ENCODE measurements around the gene AHCYL1.
A peak's percentile ranks its signal among the peaks of the same experiment; 100 is the strongest.

AHCYL1 gene

GRCh38 chr1:110033421-110033820, 48.9 kb downstream of the AHCYL1 start:
- peaks cover 4% of the 10 kb centered on the region for H3K36me3 ChIP-seq (ENCODE audit: control insufficient read depth, insufficient read depth, low read length)
- DNase-seq (ENCODE audit: low read depth, low spot score) = no peak
- H3K27me3 ChIP-seq (ENCODE audit: control insufficient read depth, insufficient read depth, low read length) = no peaks in the 10 kb centered on the region
- no peak overlapping the region for H3K4me3 ChIP-seq (ENCODE audit: low read length)
- no peaks in the 10 kb centered on the region; the same call in 1 of the 2 replicates for H3K4me1 ChIP-seq (ENCODE audit: control insufficient read depth, insufficient read depth, low read length)
- no peak overlapping the region for H3K27ac ChIP-seq (ENCODE audit: low read length)
- WGBS (ENCODE audit: insufficient coverage, insufficient read length) = no CpG with 5 or more reads among the region's 5 CpGs
- H3K9me3 ChIP-seq (ENCODE audit: control insufficient read depth, insufficient read depth, low read length) = no peaks in the 10 kb centered on the region

- H3K4me1 ChIP-seq (ENCODE audit: control insufficient read depth, insufficient read depth, low read length) = no peaks in the 10 kb centered on the region; the same call in 1 of the 2 replicates
- peak overlapping the region; percentile 19; the same call in 1 of the 2 replicates for H3K4me3 ChIP-seq (ENCODE audit: low read length)
- no peak overlapping the region for H3K27ac ChIP-seq (ENCODE audit: low read length)
- H3K36me3 ChIP-seq (ENCODE audit: control insufficient read depth, insufficient read depth, low read length) = peaks cover 6% of the 10 kb centered on the region
- no peaks in the 10 kb centered on the region for H3K9me3 ChIP-seq (ENCODE audit: control insufficient read depth, insufficient read depth, low read length)
- H3K27me3 ChIP-seq (ENCODE audit: control insufficient read depth, insufficient read depth, low read length) = no peaks in the 10 kb centered on the region
- DNase-seq (ENCODE audit: low read depth, low spot score) = no peak
- no CpG with 5 or more reads among the region's 4 CpGs for WGBS (ENCODE audit: insufficient coverage, insufficient read length)
Measured at GRCh38 chr1:110034040-110034450, 49.5 kb downstream of the AHCYL1 start.

GRCh38 chr1:110034451-110035235, 50.1 kb downstream of the AHCYL1 start, which contains the start of gene STRIP1:
Gene STRIP1, plus strand, starts transcription at chr1:110034624. Its CDS starts 14 bp downstream, at chr1:110034638.
- DNase-seq (ENCODE audit: low read depth, low spot score) = peak; percentile 75
- H3K9me3 ChIP-seq (ENCODE audit: control insufficient read depth, insufficient read depth, low read length) = no peaks in the 10 kb centered on the region
- no CpG with 5 or more reads among the region's 66 CpGs for WGBS (ENCODE audit: insufficient coverage, insufficient read length)
- H3K27ac ChIP-seq (ENCODE audit: low read length) = no peak within 1 kb of the TSS
- H3K4me1 ChIP-seq (ENCODE audit: control insufficient read depth, insufficient read depth, low read length) = no peaks in the 10 kb centered on the region; the same call in 1 of the 2 replicates
- H3K4me3 ChIP-seq (ENCODE audit: low read length) = peak within 1 kb of the TSS; percentile 99
- no peaks in the 10 kb centered on the region for H3K27me3 ChIP-seq (ENCODE audit: control insufficient read depth, insufficient read depth, low read length)
- H3K36me3 ChIP-seq (ENCODE audit: control insufficient read depth, insufficient read depth, low read length) = peaks cover 12% of the 10 kb centered on the region

GRCh38 chr1:110035236-110035752, 50.7 kb downstream of the AHCYL1 start:
- Histone ChIP-seq H3K27ac (ENCODE audit: low read length) (no peak overlapping the region), H3K4me3 (ENCODE audit: low read length) (peak overlapping the region; percentile 99), H3K36me3 (ENCODE audit: control insufficient read depth, insufficient read depth, low read length) (peaks cover 15% of the 10 kb centered on the region), H3K27me3 (ENCODE audit: control insufficient read depth, insufficient read depth, low read length) (no peaks in the 10 kb centered on the region), H3K4me1 (ENCODE audit: control insufficient read depth, insufficient read depth, low read length) (no peaks in the 10 kb centered on the region; the same call in 1 of the 2 replicates), H3K9me3 (ENCODE audit: control insufficient read depth, insufficient read depth, low read length) (no peaks in the 10 kb centered on the region)
- no peak for DNase-seq (ENCODE audit: low read depth, low spot score)
- no CpG with 5 or more reads among the region's 16 CpGs for WGBS (ENCODE audit: insufficient coverage, insufficient read length)

GRCh38 chr1:110038271-110038670, 53.7 kb downstream of the AHCYL1 start:
- Histone ChIP-seq H3K4me3 (ENCODE audit: low read length) (no peak overlapping the region), H3K27ac (ENCODE audit: low read length) (no peak overlapping the region), H3K9me3 (ENCODE audit: control insufficient read depth, insufficient read depth, low read length) (no peaks in the 10 kb centered on the region), H3K4me1 (ENCODE audit: control insufficient read depth, insufficient read depth, low read length) (no peaks in the 10 kb centered on the region; the same call in 1 of the 2 replicates), H3K27me3 (ENCODE audit: control insufficient read depth, insufficient read depth, low read length) (no peaks in the 10 kb centered on the region), H3K36me3 (ENCODE audit: control insufficient read depth, insufficient read depth, low read length) (peaks cover 35% of the 10 kb centered on the region)
- no peak for DNase-seq (ENCODE audit: low read depth, low spot score)
- WGBS (ENCODE audit: insufficient coverage, insufficient read length) = no CpG with 5 or more reads among the region's 5 CpGs

GRCh38 chr1:110039641-110040040, 55.1 kb downstream of the AHCYL1 start:
- H3K9me3 ChIP-seq (ENCODE audit: control insufficient read depth, insufficient read depth, low read length) = no peaks in the 10 kb centered on the region
- DNase-seq (ENCODE audit: low read depth, low spot score) = no peak
- H3K36me3 ChIP-seq (ENCODE audit: control insufficient read depth, insufficient read depth, low read length) = peaks cover 42% of the 10 kb centered on the region
- H3K27ac ChIP-seq (ENCODE audit: low read length) = no peak overlapping the region
- no peaks in the 10 kb centered on the region for H3K27me3 ChIP-seq (ENCODE audit: control insufficient read depth, insufficient read depth, low read length)
- H3K4me3 ChIP-seq (ENCODE audit: low read length) = no peak overlapping the region
- H3K4me1 ChIP-seq (ENCODE audit: control insufficient read depth, insufficient read depth, low read length) = no peaks in the 10 kb centered on the region
- WGBS (ENCODE audit: insufficient coverage, insufficient read length) = no CpG with 5 or more reads among the region's 4 CpGs

GRCh38 chr1:110040548-110040947, 56.0 kb downstream of the AHCYL1 start:
- no peaks in the 10 kb centered on the region for H3K9me3 ChIP-seq (ENCODE audit: control insufficient read depth, insufficient read depth, low read length)
- peaks cover 48% of the 10 kb centered on the region for H3K36me3 ChIP-seq (ENCODE audit: control insufficient read depth, insufficient read depth, low read length)
- H3K27ac ChIP-seq (ENCODE audit: low read length) = no peak overlapping the region
- no peaks in the 10 kb centered on the region for H3K4me1 ChIP-seq (ENCODE audit: control insufficient read depth, insufficient read depth, low read length)
- no peaks in the 10 kb centered on the region for H3K27me3 ChIP-seq (ENCODE audit: control insufficient read depth, insufficient read depth, low read length)
- no CpG with 5 or more reads among the region's 4 CpGs for WGBS (ENCODE audit: insufficient coverage, insufficient read length)
- DNase-seq (ENCODE audit: low read depth, low spot score) = no peak
- no peak overlapping the region for H3K4me3 ChIP-seq (ENCODE audit: low read length)

GRCh38 chr1:110043016-110043415, 58.5 kb downstream of the AHCYL1 start:
- no peak overlapping the region for H3K4me3 ChIP-seq (ENCODE audit: low read length)
- WGBS (ENCODE audit: insufficient coverage, insufficient read length) = no CpG with 5 or more reads among the region's 10 CpGs
- no peak overlapping the region for H3K27ac ChIP-seq (ENCODE audit: low read length)
- no peaks in the 10 kb centered on the region for H3K27me3 ChIP-seq (ENCODE audit: control insufficient read depth, insufficient read depth, low read length)
- H3K9me3 ChIP-seq (ENCODE audit: control insufficient read depth, insufficient read depth, low read length) = no peaks in the 10 kb centered on the region
- peaks cover 56% of the 10 kb centered on the region for H3K36me3 ChIP-seq (ENCODE audit: control insufficient read depth, insufficient read depth, low read length)
- H3K4me1 ChIP-seq (ENCODE audit: control insufficient read depth, insufficient read depth, low read length) = no peaks in the 10 kb centered on the region
- DNase-seq (ENCODE audit: low read depth, low spot score) = no peak

GRCh38 chr1:110047463-110047862, 62.9 kb downstream of the AHCYL1 start:
- no peaks in the 10 kb centered on the region for H3K27me3 ChIP-seq (ENCODE audit: control insufficient read depth, insufficient read depth, low read length)
- DNase-seq (ENCODE audit: low read depth, low spot score) = no peak
- H3K9me3 ChIP-seq (ENCODE audit: control insufficient read depth, insufficient read depth, low read length) = no peaks in the 10 kb centered on the region
- peaks cover 53% of the 10 kb centered on the region for H3K36me3 ChIP-seq (ENCODE audit: control insufficient read depth, insufficient read depth, low read length)
- no CpG with 5 or more reads among the region's 3 CpGs for WGBS (ENCODE audit: insufficient coverage, insufficient read length)
- H3K4me3 ChIP-seq (ENCODE audit: low read length) = no peak overlapping the region
- no peak overlapping the region for H3K27ac ChIP-seq (ENCODE audit: low read length)
- H3K4me1 ChIP-seq (ENCODE audit: control insufficient read depth, insufficient read depth, low read length) = no peaks in the 10 kb centered on the region

- DNase-seq (ENCODE audit: low read depth, low spot score) = no peak
- H3K27ac ChIP-seq (ENCODE audit: low read length) = no peak overlapping the region
- H3K4me3 ChIP-seq (ENCODE audit: low read length) = no peak overlapping the region
- H3K27me3 ChIP-seq (ENCODE audit: control insufficient read depth, insufficient read depth, low read length) = no peaks in the 10 kb centered on the region
- peaks cover 53% of the 10 kb centered on the region for H3K36me3 ChIP-seq (ENCODE audit: control insufficient read depth, insufficient read depth, low read length)
- H3K9me3 ChIP-seq (ENCODE audit: control insufficient read depth, insufficient read depth, low read length) = no peaks in the 10 kb centered on the region
- H3K4me1 ChIP-seq (ENCODE audit: control insufficient read depth, insufficient read depth, low read length) = no peaks in the 10 kb centered on the region
- WGBS (ENCODE audit: insufficient coverage, insufficient read length) = no CpG with 5 or more reads among the region's 5 CpGs
Measured at GRCh38 chr1:110048240-110048639, 63.7 kb downstream of the AHCYL1 start.

Measured in iPS DF 6.9 (cell line).